PC-3 (cell line): Measurements from ENCODE around the gene BTBD6. TPM values are rescaled to one million over a fixed set of nuclear protein-coding genes. Genes with fewer than 3 reads are reported as not detected.

Experiments
- ATAC-seq: fragments of 200-7000 bp; cut with Tn5 transposase; 2 replicates; pipeline ENCODE4 v1.9.1; 2020; ENCODE audit warnings: mild to moderate bottlenecking, moderate library complexity
- BruUV-seq: library from RNA; stranded (reverse); fragments of 400-500 nt; replicated peaks from 2 replicates; lab custom pipeline; 2021; lab: Mats Ljungman, UMichigan
- CTCF ChIA-PET: fragments of 300-600 bp; sonication (Branson Sonifier 250); formaldehyde crosslinking; loops from one replicate; lab custom pipeline; 2022; ENCODE audit warnings: antibody characterized with exemption; lab: Charles Lee
- POLR2A ChIA-PET: fragments of 300-600 bp; sonication (Branson Sonifier 250); formaldehyde crosslinking; loops from one replicate; lab custom pipeline; 2022; ENCODE audit warnings: antibody characterized with exemption; ENCODE audit not compliant: unreplicated experiment; lab: Charles Lee
- DNase-seq: peaks from one replicate; pipeline ENCODE4 v3.0.0-alpha.2; 2015
- H2AFZ ChIP-seq: fragments of 300-600 bp; sonication (generic); 2 replicates; pipeline ENCODE4 v1.6.0; 2016; ENCODE audit warnings: antibody characterized with exemption, low read length
- H3F3A ChIP-seq: fragments of 300-600 bp; sonication (generic); one replicate; pipeline ENCODE4 v1.6.0; 2017; ENCODE audit warnings: antibody characterized with exemption, low read length, control low read depth, mild to moderate bottlenecking; ENCODE audit not compliant: unreplicated experiment
- H3K27ac ChIP-seq: fragments of 300-600 bp; sonication (generic); 2 replicates; pipeline ENCODE4 v1.5.1; 2016; ENCODE audit warnings: mild to moderate bottlenecking, low read length
- H3K27me3 ChIP-seq: fragments of 300-600 bp; sonication (generic); 2 replicates; pipeline ENCODE4 v1.6.1; 2016; ENCODE audit warnings: low read length, mixed read lengths
- H3K36me3 ChIP-seq: fragments of 300-600 bp; sonication (generic); 2 replicates; pipeline ENCODE4 v1.6.1; 2016; ENCODE audit warnings: low read depth, mixed run types, low read length, mixed read lengths
- H3K4me1 ChIP-seq: fragments of 300-600 bp; sonication (generic); 2 replicates; pipeline ENCODE4 v1.5.1; 2016; ENCODE audit warnings: low read length; ENCODE audit not compliant: insufficient read depth
- H3K4me2 ChIP-seq: fragments of 300-600 bp; sonication (generic); 2 replicates; pipeline ENCODE4 v1.6.0; 2016; ENCODE audit warnings: low read length
- H3K4me3 ChIP-seq: fragments of 300-600 bp; sonication (generic); 2 replicates; pipeline ENCODE4 v1.5.1; 2016; ENCODE audit warnings: mild to moderate bottlenecking, low read length, mixed read lengths
- H3K79me2 ChIP-seq: fragments of 300-600 bp; sonication (generic); 2 replicates; pipeline ENCODE4 v1.6.1; 2017; ENCODE audit warnings: low read length, mixed read lengths
- H3K9ac ChIP-seq: fragments of 300-600 bp; sonication (generic); 2 replicates; pipeline ENCODE4 v1.6.0; 2016; ENCODE audit warnings: mild to moderate bottlenecking, low read length
- H3K9me2 ChIP-seq: fragments of 300-600 bp; sonication (generic); replicated peaks from 2 replicates; pipeline ENCODE4 v1.6.1; 2016; ENCODE audit warnings: mixed run types, low read length, mixed read lengths
- H3K9me3 ChIP-seq: fragments of 300-600 bp; sonication (generic); 2 replicates; pipeline ENCODE4 v1.6.1; 2016; ENCODE audit warnings: low read length, mixed read lengths
- H4K20me1 ChIP-seq: fragments of 300-600 bp; sonication (generic); 2 replicates; pipeline ENCODE4 v1.6.1; 2016; ENCODE audit warnings: low read length, mixed read lengths
- EZH2 ChIP-seq: fragments of 300-600 bp; sonication (generic); IDR thresholded peaks from one replicate; pipeline ENCODE4 v1.6.1; 2017; ENCODE audit warnings: antibody characterized with exemption, mild to moderate bottlenecking, low read length; ENCODE audit not compliant: unreplicated experiment
- EZH2phosphoT487 ChIP-seq: fragments of 300-600 bp; sonication (generic); IDR thresholded peaks from 2 replicates; pipeline ENCODE4 v1.6.1; 2018; ENCODE audit warnings: mild to moderate bottlenecking, antibody characterized with exemption, low read length, borderline replicate concordance
- intact Hi-C: fragments of 100-400 bp; cut with micrococcal nuclease; formaldehyde crosslinking; loops from 2 replicates; pipeline ENCODE4 v1.9.0; 2023
- total RNA-seq: library from RNA; depleted of rRNA; stranded (reverse); fragments of >200 nt; gene quantifications from 2 replicates; pipeline ENCODE4 v1.2.3, GENCODE V29; 2014
- TF ChIP-seq, protein P1 (sequence below): fragments of 300-600 bp; sonication (generic); conservative IDR thresholded peaks from 2 replicates; pipeline ENCODE4 v1.5.1; 2017; ENCODE audit warnings: antibody characterized with exemption, low read depth, mild to moderate bottlenecking, low read length

Gene BTBD6
- total RNA-seq, 1 experiment from 2014 or later: 104 TPM

DNA sequence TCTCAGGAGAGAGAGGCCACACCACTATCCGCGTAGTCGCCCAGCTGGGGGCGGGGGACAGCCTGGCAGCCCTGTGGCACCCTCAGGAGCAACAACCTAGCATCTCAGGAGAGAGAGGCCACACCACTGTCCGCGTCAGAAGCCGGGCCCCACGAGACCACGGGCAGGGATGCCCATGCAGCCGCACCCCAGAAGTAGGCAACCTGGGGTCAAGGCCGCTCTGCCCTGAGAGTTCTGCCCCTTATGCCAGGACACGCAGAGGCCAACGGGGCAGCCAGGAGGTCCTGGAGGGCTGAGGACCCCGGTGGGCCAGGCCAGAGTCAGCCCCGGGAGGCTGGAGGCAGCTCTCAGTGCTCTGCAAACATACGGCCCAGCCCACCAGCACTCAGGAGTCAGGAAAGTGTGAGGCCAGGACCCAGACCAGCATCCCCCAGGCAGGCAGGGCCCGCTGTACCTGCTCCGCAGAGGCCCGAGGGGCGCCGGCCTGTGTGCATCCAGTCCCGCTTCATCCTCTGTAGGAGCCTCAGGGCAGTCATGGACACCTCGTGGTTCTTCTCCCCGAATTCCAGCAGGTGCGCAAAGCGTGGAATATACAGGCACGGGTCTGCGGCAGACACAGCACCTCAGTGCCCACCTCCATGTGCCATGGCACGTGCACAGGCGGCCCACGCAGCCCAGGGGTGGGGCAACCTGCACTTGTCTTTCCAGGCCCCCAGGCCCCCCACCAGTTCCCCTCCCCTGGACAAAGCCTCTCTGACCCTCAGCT lies 7.3 kb upstream of the BTBD6 start:
- no peak overlapping the region for H2AFZ ChIP-seq
- no peaks in the 10 kb centered on the region for H3F3A ChIP-seq
- H3K27me3 ChIP-seq: no peaks in the 10 kb centered on the region
- H4K20me1 ChIP-seq: no peaks in the 10 kb centered on the region
- H3K9me2 ChIP-seq: no peaks in the 10 kb centered on the region
- BruUV-seq: no TSS peak
- ChIA-PET POLR2A (no interaction called here), CTCF (no interaction called here)
- no peaks in the 10 kb centered on the region for H3K9me3 ChIP-seq
- H3K4me2 ChIP-seq: no peak overlapping the region
- peaks cover 3% of the 10 kb centered on the region; the same call in 1 of the 2 replicates for H3K4me1 ChIP-seq
- peaks cover 42% of the 10 kb centered on the region for H3K79me2 ChIP-seq
- ATAC-seq: no peak
- no peak for DNase-seq
- intact Hi-C loops: no loop called here
- H3K27ac ChIP-seq: no peak overlapping the region
- no peak for TF ChIP-seq EZH2phosphoT487
- TF ChIP-seq, protein P1, sequence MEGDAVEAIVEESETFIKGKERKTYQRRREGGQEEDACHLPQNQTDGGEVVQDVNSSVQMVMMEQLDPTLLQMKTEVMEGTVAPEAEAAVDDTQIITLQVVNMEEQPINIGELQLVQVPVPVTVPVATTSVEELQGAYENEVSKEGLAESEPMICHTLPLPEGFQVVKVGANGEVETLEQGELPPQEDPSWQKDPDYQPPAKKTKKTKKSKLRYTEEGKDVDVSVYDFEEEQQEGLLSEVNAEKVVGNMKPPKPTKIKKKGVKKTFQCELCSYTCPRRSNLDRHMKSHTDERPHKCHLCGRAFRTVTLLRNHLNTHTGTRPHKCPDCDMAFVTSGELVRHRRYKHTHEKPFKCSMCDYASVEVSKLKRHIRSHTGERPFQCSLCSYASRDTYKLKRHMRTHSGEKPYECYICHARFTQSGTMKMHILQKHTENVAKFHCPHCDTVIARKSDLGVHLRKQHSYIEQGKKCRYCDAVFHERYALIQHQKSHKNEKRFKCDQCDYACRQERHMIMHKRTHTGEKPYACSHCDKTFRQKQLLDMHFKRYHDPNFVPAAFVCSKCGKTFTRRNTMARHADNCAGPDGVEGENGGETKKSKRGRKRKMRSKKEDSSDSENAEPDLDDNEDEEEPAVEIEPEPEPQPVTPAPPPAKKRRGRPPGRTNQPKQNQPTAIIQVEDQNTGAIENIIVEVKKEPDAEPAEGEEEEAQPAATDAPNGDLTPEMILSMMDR: no peak
- TF ChIP-seq EZH2: no peak
- no peak overlapping the region for H3K9ac ChIP-seq
- H3K4me3 ChIP-seq: no peak overlapping the region
- H3K36me3 ChIP-seq: no peaks in the 10 kb centered on the region; the same call in 1 of the 2 replicates

- no peak overlapping the region for H3K9ac ChIP-seq
- TF ChIP-seq EZH2 (no peak), EZH2phosphoT487 (no peak)
- TF ChIP-seq, protein P1: no peak
- ChIA-PET CTCF (no interaction called here), POLR2A (no interaction called here)
- no peak for DNase-seq
- no peaks in the 10 kb centered on the region for H4K20me1 ChIP-seq
- H3K4me2 ChIP-seq: no peak overlapping the region
- peaks cover 48% of the 10 kb centered on the region for H3K79me2 ChIP-seq
- H3K9me2 ChIP-seq: no peaks in the 10 kb centered on the region
- no peak overlapping the region for H3K4me3 ChIP-seq
- no TSS peak for BruUV-seq
- H3K27ac ChIP-seq: no peak overlapping the region
- peaks cover under 1% of the 10 kb centered on the region; the same call in 1 of the 2 replicates for H3K36me3 ChIP-seq
- H3K4me1 ChIP-seq: peaks cover 3% of the 10 kb centered on the region; the same call in 1 of the 2 replicates
- H3K9me3 ChIP-seq: no peaks in the 10 kb centered on the region
- no peak for ATAC-seq
- H2AFZ ChIP-seq: no peak overlapping the region
- H3F3A ChIP-seq: no peaks in the 10 kb centered on the region
- H3K27me3 ChIP-seq: no peaks in the 10 kb centered on the region
- intact Hi-C loops: no loop called here
Observed at GRCh38 chr14:105241641-105242040, 6.7 kb upstream of the BTBD6 start.

DNA sequence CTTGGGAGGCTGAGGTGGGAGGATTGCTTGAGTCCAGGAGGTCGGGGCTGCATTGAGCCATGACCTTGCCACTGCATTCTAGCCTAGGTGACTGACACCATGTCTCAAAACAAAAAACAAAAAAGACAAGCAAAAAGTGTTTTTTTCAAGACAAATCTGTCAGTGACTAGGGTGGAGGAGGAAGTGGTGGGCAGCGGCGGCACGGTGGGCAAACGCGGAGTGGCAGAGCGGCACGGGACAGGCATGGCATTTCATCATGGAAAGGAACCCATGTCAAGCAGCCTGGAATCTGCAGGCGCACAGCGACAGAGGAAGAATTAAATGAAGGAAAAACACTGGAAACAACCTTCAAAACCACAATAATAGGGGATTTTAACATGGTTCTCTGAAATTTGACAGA lies 4.0 kb upstream of the BTBD6 start:
- Histone ChIP-seq H3K27ac (no peak overlapping the region), H3F3A (no peaks in the 10 kb centered on the region), H4K20me1 (no peaks in the 10 kb centered on the region), H3K36me3 (peaks cover 6% of the 10 kb centered on the region; the same call in 1 of the 2 replicates), H3K4me2 (no peak overlapping the region), H2AFZ (no peak overlapping the region), H3K4me3 (no peak overlapping the region), H3K79me2 (peaks cover 67% of the 10 kb centered on the region), H3K9me2 (no peaks in the 10 kb centered on the region), H3K27me3 (no peaks in the 10 kb centered on the region), H3K9ac (no peak overlapping the region), H3K4me1 (peaks cover 16% of the 10 kb centered on the region), H3K9me3 (no peaks in the 10 kb centered on the region)
- BruUV-seq: no TSS peak
- intact Hi-C loops: no loop called here
- ChIA-PET POLR2A (no interaction called here), CTCF (no interaction called here)
- ATAC-seq: no peak
- no peak for DNase-seq
- TF ChIP-seq, protein P1: no peak
- TF ChIP-seq EZH2phosphoT487 (no peak), EZH2 (no peak)
